ENCODE data around the gene SNORC. TPM values are rescaled to one million over a fixed set of nuclear protein-coding genes. Genes with fewer than 3 reads are reported as not detected.

SNORC gene
- total and polyA plus RNA-seq, 12 donors, result 0.70 to 1.7 (median 0.94) TPM

- Histone ChIP-seq H3K9me3 (no peaks in the 10 kb centered on the region), H3K27ac (no peak overlapping the region), H3K4me3 (no peak overlapping the region), H3K27me3 (peaks cover 0 to 50% (median 13%) of the 10 kb centered on the region in 7 donors), H3K4me1 (peaks cover 0 to 10% (median 6%) of the 10 kb centered on the region in 9 donors), H3K36me3 (no peaks in the 10 kb centered on the region)
- ATAC-seq (no peak), DNase-seq (no peak)
- intact Hi-C loops (cut with DNase I), result no loop called here
- TF ChIP-seq, protein P1, sequence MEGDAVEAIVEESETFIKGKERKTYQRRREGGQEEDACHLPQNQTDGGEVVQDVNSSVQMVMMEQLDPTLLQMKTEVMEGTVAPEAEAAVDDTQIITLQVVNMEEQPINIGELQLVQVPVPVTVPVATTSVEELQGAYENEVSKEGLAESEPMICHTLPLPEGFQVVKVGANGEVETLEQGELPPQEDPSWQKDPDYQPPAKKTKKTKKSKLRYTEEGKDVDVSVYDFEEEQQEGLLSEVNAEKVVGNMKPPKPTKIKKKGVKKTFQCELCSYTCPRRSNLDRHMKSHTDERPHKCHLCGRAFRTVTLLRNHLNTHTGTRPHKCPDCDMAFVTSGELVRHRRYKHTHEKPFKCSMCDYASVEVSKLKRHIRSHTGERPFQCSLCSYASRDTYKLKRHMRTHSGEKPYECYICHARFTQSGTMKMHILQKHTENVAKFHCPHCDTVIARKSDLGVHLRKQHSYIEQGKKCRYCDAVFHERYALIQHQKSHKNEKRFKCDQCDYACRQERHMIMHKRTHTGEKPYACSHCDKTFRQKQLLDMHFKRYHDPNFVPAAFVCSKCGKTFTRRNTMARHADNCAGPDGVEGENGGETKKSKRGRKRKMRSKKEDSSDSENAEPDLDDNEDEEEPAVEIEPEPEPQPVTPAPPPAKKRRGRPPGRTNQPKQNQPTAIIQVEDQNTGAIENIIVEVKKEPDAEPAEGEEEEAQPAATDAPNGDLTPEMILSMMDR (IDR thresholded peaks at IDR 0.05), result no peak
- 71% methylated on average over 15 of the region's 15 CpGs for WGBS, 2 donors
Measured at GRCh38 chr2:232887171-232887850, 17.2 kb downstream of the SNORC start.

- WGBS, 2 donors, result 80 to 82% methylated on average over 21 of the region's 21 CpGs
- peaks cover 0 to 60% (median 19%) of the 10 kb centered on the region in 7 donors for H3K27me3 ChIP-seq
- no peak for DNase-seq
Measured at GRCh38 chr2:232888099-232888836, 18.2 kb downstream of the SNORC start.

DNA sequence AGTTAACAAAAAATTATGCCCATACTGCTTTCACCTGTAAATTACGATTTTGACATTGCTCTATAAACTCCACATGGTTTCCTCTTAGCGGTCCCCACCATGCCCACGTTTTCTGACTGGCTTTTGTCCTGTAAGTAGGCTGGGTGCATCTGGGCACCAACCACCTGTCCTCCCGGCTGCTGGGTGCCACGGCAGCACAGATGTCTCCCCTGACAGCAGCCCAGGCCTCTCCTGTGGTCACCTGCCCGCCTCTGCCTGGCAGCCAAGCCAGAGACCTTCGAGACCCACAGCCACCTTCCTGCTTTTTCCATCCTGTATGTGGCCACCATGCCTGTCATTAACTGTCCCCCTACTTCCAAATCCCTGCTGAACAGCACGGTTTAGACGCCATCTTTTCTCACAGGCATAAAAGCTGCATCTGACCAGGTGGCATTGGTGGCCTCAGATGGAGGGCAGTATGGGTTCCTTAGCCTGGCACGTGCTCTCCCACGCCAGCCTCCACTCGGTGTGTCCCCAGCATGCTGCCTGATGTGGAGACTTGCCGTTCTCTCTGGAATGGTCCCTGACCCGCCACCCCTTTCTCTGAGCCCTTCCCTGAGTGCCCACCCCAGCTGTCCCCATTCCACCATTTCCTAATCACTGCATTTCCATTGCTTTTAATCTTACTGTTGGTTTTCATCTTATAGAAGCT lies 18.9 kb downstream of the SNORC start:
- Histone ChIP-seq H3K4me1 (peaks cover 0 to 10% (median 6%) of the 10 kb centered on the region in 9 donors), H3K27me3 (peaks cover 0 to 61% (median 15%) of the 10 kb centered on the region in 7 donors), H3K36me3 (no peaks in the 10 kb centered on the region), H3K27ac (no peak overlapping the region), H3K9me3 (no peaks in the 10 kb centered on the region), H3K4me3 (no peak overlapping the region)
- intact Hi-C loops (cut with DNase I), result no loop called here
- WGBS, 2 donors, result 86 to 89% methylated on average over 14 of the region's 14 CpGs
- ATAC-seq (no peak), DNase-seq (no peak)
- TF ChIP-seq, protein P1 (IDR thresholded peaks at IDR 0.05), result no peak

More at GRCh38 chr2:232888099-232888836, 18.2 kb downstream of the SNORC start:
- no peak overlapping the region for H3K27ac ChIP-seq
- intact Hi-C loops (cut with DNase I), result no loop called here
- H3K4me3 ChIP-seq, result no peak overlapping the region
- peaks cover 0 to 10% (median 6%) of the 10 kb centered on the region in 9 donors for H3K4me1 ChIP-seq
- TF ChIP-seq, protein P1 (IDR thresholded peaks at IDR 0.05), result no peak
- no peak for ATAC-seq
- no peaks in the 10 kb centered on the region for H3K36me3 ChIP-seq
- H3K9me3 ChIP-seq, result no peaks in the 10 kb centered on the region

GRCh38 chr2:232889876-232890401 lies 19.9 kb downstream of the SNORC start:
- WGBS, 2 donors, result 85 to 93% methylated on average over 5 of the region's 5 CpGs
- Histone ChIP-seq H3K27ac (no peak overlapping the region), H3K9me3 (no peaks in the 10 kb centered on the region), H3K36me3 (no peaks in the 10 kb centered on the region), H3K27me3 (peaks cover 0 to 64% (median 17%) of the 10 kb centered on the region in 7 donors), H3K4me1 (peaks cover 0 to 10% (median 6%) of the 10 kb centered on the region in 9 donors), H3K4me3 (no peak overlapping the region)
- DNase-seq, result no peak
- no peak for ATAC-seq
- intact Hi-C loops (cut with DNase I), result no loop called here
- TF ChIP-seq, protein P1 (IDR thresholded peaks at IDR 0.05), result no peak

Measured in heart right ventricle (tissue), 16 donors.